ENCODE results near the gene PCNX1. TPM values are rescaled to one million over a fixed set of nuclear protein-coding genes. Genes with fewer than 3 reads are reported as not detected.

The PCNX1 gene
- total RNA-seq, 1 donor from 2014 or later = 191 TPM

- peak; percentile 8 for DNase-seq
Measured at GRCh38 chr14:71163842-71164629, 256.8 kb downstream of the PCNX1 start.

Small RNA genes lying within 50 kb of the gene (small RNA-seq; reads per million reads assigned to genes)
- gene AC005230.1 (not detected), gene GTF3AP2 (not detected)

Other genes with a start within 250 kb of the PCNX1 start
- 19.3 TPM for gene MAP3K9, start 97.9 kb upstream of the PCNX1 start, total RNA-seq